HEK293T (cell line): Measurements from ENCODE around the gene NFIC.

ENCODE experiments used
- CTCF ChIA-PET: fragments of 350-600 bp; formaldehyde crosslinking; extraction: SDS; loops from one replicate; lab custom pipeline; 2021; ENCODE audit warnings: antibody characterized with exemption, inconsistent platforms; lab: Yijun Ruan, JAX
- POLR2A ChIA-PET: fragments of 350-600 bp; formaldehyde crosslinking; extraction: SDS; loops from one replicate; lab custom pipeline; 2020; ENCODE audit warnings: antibody characterized with exemption, inconsistent platforms; lab: Yijun Ruan, JAX
- DNase-seq: peaks from one replicate; pipeline ENCODE4 v3.0.0; 2012; ENCODE audit warnings: mixed read lengths; ENCODE audit errors: extremely low spot score
- ARNT ChIP-seq: fragments of 450-650 bp; IDR thresholded peaks from 2 replicates; pipeline ENCODE4 v1.6.1; 2017; ENCODE audit warnings: mild to moderate bottlenecking
- BHLHE40 ChIP-seq: fragments of 450-650 bp; IDR thresholded peaks from 2 replicates; pipeline ENCODE4 v1.6.1; 2016; ENCODE audit warnings: mild to moderate bottlenecking, moderate library complexity, borderline replicate concordance
- CTBP1 ChIP-seq: fragments of 450-650 bp; IDR thresholded peaks from 2 replicates; pipeline ENCODE4 v1.6.1; 2016; ENCODE audit warnings: borderline replicate concordance
- ELF4 ChIP-seq: fragments of 450-650 bp; IDR thresholded peaks from 2 replicates; pipeline ENCODE4 v1.6.1; 2017; ENCODE audit warnings: antibody characterized with exemption
- FOXA1 ChIP-seq: fragments of 450-650 bp; IDR thresholded peaks from 2 replicates; pipeline ENCODE4 v1.6.1; 2016; ENCODE audit warnings: mild to moderate bottlenecking
- FOXK2 ChIP-seq: fragments of 450-650 bp; IDR thresholded peaks from 2 replicates; pipeline ENCODE4 v1.6.1; 2016; ENCODE audit warnings: mild to moderate bottlenecking
- FOXM1 ChIP-seq: fragments of 450-650 bp; IDR thresholded peaks from 2 replicates; pipeline ENCODE4 v1.6.1; 2017; ENCODE audit warnings: mild to moderate bottlenecking, borderline replicate concordance
- HDGF ChIP-seq: fragments of 450-650 bp; IDR thresholded peaks from 2 replicates; pipeline ENCODE4 v1.6.1; 2017; ENCODE audit warnings: antibody characterized with exemption, borderline replicate concordance
- L3MBTL2 ChIP-seq: fragments of 450-650 bp; conservative IDR thresholded peaks from 2 replicates; pipeline ENCODE4 v1.6.1; 2016; ENCODE audit warnings: mild to moderate bottlenecking
- LEF1 ChIP-seq: fragments of 450-650 bp; IDR thresholded peaks from 2 replicates; pipeline ENCODE4 v1.6.1; 2017; ENCODE audit warnings: mild to moderate bottlenecking, borderline replicate concordance
- NFRKB ChIP-seq: fragments of 450-650 bp; IDR thresholded peaks from 2 replicates; pipeline ENCODE4 v1.6.1; 2016; ENCODE audit warnings: mild to moderate bottlenecking, moderate library complexity
- PKNOX1 ChIP-seq: fragments of 450-650 bp; IDR thresholded peaks from 2 replicates; pipeline ENCODE4 v1.6.1; 2016
- SP1 ChIP-seq: fragments of 450-650 bp; IDR thresholded peaks from 2 replicates; pipeline ENCODE4 v1.6.1; 2017
- SUZ12 ChIP-seq: fragments of 450-650 bp; IDR thresholded peaks from 2 replicates; pipeline ENCODE4 v1.6.1; 2016; ENCODE audit warnings: mild to moderate bottlenecking
- TARDBP ChIP-seq: fragments of 450-650 bp; IDR thresholded peaks from 2 replicates; pipeline ENCODE4 v1.6.1; 2016
- ZNF384 ChIP-seq: fragments of 450-650 bp; IDR thresholded peaks from 2 replicates; pipeline ENCODE4 v1.6.1; 2016

The NFIC gene

DNA sequence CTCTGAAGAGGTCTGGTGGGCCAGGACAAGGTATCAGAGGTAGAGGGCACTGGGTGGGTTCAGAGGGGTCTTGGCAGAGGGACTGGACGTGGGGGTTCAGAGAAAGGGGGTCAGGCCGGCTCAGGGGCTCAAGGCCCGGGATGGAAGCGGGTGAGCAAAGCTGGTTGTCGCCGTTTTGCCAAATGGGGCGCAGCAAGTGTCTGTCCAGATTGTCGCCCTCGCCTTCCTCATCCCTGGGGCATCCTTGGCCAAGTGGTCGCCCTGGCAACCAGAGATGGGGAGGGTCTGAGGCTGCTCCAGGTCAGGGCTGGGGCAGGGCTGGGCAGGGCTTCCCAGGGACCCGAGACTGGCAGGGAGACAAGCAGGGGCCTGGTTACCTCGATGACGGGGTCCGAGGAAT lies 127.3 kb downstream of the NFIC start:
- TF ChIP-seq FOXM1, result no peak
- no peak for TF ChIP-seq ZNF384
- TF ChIP-seq TARDBP, result no peak
- TF ChIP-seq BHLHE40, result no peak
- TF ChIP-seq PKNOX1, result no peak
- no peak for TF ChIP-seq SUZ12
- TF ChIP-seq ARNT, result no peak
- POLR2A ChIA-PET, result no interaction called here
- CTCF ChIA-PET, result no interaction called here
- no peak for DNase-seq

DNA sequence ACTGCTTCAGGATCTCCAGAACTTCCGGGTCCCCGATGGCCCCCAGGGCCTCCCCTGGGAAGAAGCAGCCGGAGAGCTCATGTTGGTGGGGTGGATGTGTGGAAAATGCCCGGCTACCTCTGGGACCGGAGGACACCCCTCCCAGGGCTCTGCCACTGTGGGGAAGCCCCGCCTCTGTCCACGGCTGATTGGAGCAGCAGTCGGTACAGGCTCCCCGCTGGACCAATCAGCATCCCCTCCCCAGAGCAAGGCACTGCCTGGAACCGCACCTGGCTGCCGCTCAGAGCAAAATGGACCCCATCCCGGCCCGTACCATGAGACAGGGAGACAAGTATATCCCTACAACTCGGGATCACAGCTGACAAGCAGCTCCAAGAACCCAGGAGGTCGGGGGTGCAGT lies 127.7 kb downstream of the NFIC start:
- CTCF ChIA-PET, result interaction anchor here (1.2 kb wide), 1 partner anchor 9 kb away, joined by 7 read pairs; no protein-coding TSS in a partner anchor
- peak; percentile 61 for DNase-seq
- POLR2A ChIA-PET, result no interaction called here
- TF ChIP-seq BHLHE40 (no peak), PKNOX1 (peak; percentile 94), TARDBP (no peak), FOXM1 (no peak), FOXA1 (no peak), CTBP1 (no peak)

DNA sequence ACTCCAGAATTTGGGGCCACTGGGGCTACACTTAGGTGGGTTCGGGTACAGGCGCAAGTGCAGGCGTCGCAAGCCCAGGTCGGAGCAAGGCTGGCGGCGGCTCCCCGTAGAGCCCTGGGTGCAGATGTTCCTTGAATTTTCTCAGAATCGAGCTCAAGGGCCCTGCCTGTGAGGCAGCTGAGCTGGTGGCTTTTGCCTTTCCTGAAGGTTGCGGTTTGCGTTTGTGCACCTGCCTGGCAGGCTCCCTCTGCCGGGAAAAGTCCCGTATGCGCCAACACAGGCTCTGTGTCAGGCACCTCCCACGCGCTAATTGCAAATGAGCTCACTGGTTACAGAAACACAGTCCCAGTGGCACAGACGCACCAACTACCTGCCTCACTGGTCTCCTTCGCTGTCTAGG lies 128.2 kb downstream of the NFIC start:
- DNase-seq, result no peak
- POLR2A ChIA-PET, result no interaction called here
- no peak for TF ChIP-seq HDGF
- no peak for TF ChIP-seq ZNF384
- no peak for TF ChIP-seq ARNT
- CTCF ChIA-PET, result interaction anchor here (1.2 kb wide), 1 partner anchor 9 kb away, joined by 7 read pairs; no protein-coding TSS in a partner anchor

DNA sequence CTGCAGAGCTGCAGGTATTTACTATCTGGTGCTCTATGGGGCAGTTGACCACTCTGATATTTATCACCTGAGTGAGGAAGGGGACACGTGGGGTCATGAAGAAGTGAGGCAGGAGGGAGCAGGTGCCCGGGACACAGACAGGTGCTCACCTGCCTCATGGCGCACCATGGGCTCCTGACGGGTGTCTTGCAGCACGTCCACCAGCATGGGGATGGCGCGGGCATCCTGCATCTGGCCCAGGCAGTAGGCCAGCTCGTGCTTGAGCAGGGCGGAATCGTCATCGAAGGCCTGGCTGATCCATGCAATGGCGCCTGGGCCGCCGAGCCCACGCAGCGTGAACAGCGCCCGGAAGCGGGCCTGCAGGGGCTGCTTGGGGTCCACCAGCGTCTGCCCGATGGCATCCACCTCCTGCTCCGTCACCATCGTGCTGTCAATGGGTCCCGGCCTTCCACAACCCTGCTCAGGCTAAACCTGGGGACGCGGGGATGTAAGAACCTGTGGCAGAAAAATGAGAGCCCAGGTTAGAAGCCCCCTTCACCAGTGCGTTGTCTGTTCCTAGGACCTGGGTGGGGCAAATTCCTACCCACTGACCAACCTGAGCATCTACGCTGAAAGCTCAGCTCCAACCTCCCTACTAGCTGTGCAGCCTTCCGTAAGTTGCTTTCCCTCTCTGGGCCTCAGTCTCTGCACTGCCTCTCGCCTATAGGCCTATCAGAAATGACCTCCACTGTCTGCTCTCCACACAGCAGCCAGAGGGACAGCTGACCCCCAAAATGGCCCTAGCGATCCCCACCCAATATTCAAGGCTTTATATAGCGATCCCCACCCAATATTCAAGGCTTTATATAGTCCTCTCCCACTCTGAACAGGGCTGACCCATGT lies 130.2 kb downstream of the NFIC start:
- CTCF ChIA-PET, result no interaction called here
- POLR2A ChIA-PET, result no interaction called here
- no peak for TF ChIP-seq CTBP1
- no peak for TF ChIP-seq FOXM1
- TF ChIP-seq ELF4, result no peak
- TF ChIP-seq PKNOX1, result no peak
- no peak for TF ChIP-seq NFRKB
- no peak for TF ChIP-seq BHLHE40
- no peak for TF ChIP-seq FOXA1
- no peak for TF ChIP-seq HDGF
- DNase-seq, result no peak

DNA sequence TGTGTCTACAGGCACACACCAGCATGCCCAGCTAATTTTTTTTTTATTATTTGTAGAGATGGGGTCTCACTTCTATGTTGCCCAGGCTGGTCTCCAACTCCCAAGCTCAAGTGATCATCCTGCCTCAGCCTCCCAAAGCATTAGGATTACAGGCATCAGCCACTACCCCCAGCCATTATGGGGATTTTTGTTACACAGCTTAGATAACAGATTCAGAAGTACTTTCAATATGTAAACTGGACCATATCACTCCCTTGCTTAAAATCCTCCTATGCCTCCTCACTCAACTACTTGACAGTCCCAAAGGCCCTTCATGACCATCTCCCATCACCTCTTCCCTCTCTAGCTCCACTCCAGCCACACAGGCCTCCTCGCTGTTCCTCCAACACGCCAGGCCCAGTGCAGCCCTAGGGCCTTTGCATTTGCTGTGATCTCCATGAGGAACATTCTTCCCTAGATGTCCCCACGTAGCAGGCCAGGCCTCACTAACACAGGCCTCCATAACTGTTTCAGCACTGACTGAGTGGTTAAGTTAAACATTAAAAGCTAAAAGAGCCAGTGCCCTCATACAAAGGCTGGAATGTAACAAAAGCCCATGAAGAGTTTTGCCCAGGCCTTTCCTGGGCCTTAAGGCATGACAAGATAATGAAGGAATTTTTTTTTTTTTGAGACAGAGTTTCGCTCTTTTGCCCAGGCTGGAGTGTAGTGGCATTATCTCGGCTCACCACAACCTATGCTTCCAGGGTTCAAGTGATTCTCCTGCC lies 131.6 kb downstream of the NFIC start:
- ChIA-PET POLR2A (no interaction called here), CTCF (interaction anchor here (1.1 kb wide), 1 partner anchor 12 kb away, joined by 4 read pairs; no protein-coding TSS in a partner anchor)
- no peak for TF ChIP-seq ARNT
- TF ChIP-seq ZNF384, result no peak
- no peak for TF ChIP-seq ELF4
- TF ChIP-seq SP1, result no peak
- TF ChIP-seq LEF1, result no peak
- TF ChIP-seq BHLHE40, result no peak
- TF ChIP-seq CTBP1, result no peak
- TF ChIP-seq SUZ12, result no peak
- no peak for TF ChIP-seq PKNOX1
- DNase-seq, result no peak

DNA sequence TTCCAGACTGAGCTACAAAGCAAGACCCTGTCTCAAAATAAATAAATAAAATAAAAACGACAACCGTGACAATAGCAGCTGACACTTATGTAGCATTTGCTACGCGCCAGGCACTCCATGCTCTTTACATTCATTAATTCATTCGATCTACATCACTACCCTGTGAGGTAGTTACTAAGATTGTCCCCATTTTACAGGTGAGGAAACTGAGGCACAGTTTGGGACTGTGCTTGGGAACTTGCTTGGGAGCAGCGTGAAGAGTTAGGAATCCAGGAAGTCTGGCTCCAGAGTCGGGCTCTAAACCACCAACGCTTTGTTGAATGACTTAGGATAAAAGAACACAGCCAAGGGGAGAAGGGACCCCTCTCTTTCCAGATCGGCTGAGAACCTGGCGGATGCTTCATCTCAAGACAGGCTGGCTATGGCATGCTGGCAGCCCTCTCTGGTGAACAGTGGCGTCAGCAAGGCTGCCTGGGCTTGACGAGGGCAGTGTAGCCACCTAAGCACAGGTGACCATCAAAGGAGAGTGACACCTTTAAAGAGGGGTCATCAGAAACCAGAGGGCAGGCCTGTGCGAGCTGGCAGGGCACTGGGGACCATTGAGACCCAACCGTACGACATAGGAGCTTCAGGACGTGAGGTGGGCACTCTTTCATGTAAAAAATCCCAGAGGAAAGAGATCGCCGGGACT lies 133.5 kb downstream of the NFIC start:
- POLR2A ChIA-PET, result no interaction called here

More for the DNA sequence above, 133.5 kb downstream of the NFIC start:
- DNase-seq, result no peak
- TF ChIP-seq FOXK2 (no peak), ZNF384 (no peak), HDGF (no peak), FOXA1 (no peak), FOXM1 (no peak), L3MBTL2 (no peak), TARDBP (no peak), SP1 (no peak), SUZ12 (no peak), ARNT (no peak), BHLHE40 (no peak), LEF1 (no peak), CTBP1 (no peak), PKNOX1 (no peak), ELF4 (no peak), NFRKB (no peak)
- CTCF ChIA-PET, result no interaction called here
